ENCODE measurements around the gene APP. TPM values are rescaled to one million over a fixed set of nuclear protein-coding genes. Genes with fewer than 3 reads are reported as not detected.
A peak's percentile ranks its signal among the peaks of the same experiment; 100 is the strongest.

The APP gene
- total RNA-seq, 4 donors from 2014 or later = 209 to 297 (median 240) TPM

GRCh38 chr21:25863747-25864146 is 306.8 kb downstream of the APP start:
- Histone ChIP-seq H3K4me1 (no peaks in the 10 kb centered on the region), H3K27me3 (no peaks in the 10 kb centered on the region), H3K27ac (no peak overlapping the region), H3K9me3 (no peaks in the 10 kb centered on the region), H3K36me3 (no peaks in the 10 kb centered on the region), H3K4me3 (no peak overlapping the region)
- no peak for DNase-seq
- no peak for TF ChIP-seq CTCF (IDR thresholded peaks at IDR 0.05)
- no peak for TF ChIP-seq POLR2A (IDR thresholded peaks at IDR 0.05)

- no peak for DNase-seq
- no peak overlapping the region for H3K27ac ChIP-seq
- H3K36me3 ChIP-seq = no peaks in the 10 kb centered on the region
- TF ChIP-seq CTCF (IDR thresholded peaks at IDR 0.05) = no peak
- no peak for TF ChIP-seq POLR2A (IDR thresholded peaks at IDR 0.05)
- no peaks in the 10 kb centered on the region for H3K4me1 ChIP-seq
- no peaks in the 10 kb centered on the region for H3K9me3 ChIP-seq
- H3K4me3 ChIP-seq = no peak overlapping the region
- H3K27me3 ChIP-seq = no peaks in the 10 kb centered on the region
Observed at GRCh38 chr21:25863031-25863430, 307.5 kb downstream of the APP start.

- H3K36me3 ChIP-seq = no peaks in the 10 kb centered on the region
- H3K9me3 ChIP-seq = no peaks in the 10 kb centered on the region
- H3K27ac ChIP-seq = no peak overlapping the region
- H3K27me3 ChIP-seq = no peaks in the 10 kb centered on the region
- no peak for DNase-seq
- TF ChIP-seq POLR2A (IDR thresholded peaks at IDR 0.05) = no peak
- TF ChIP-seq CTCF (IDR thresholded peaks at IDR 0.05) = peak; percentile 14 to 61 (median 44)
- no peaks in the 10 kb centered on the region for H3K4me1 ChIP-seq
- no peak overlapping the region for H3K4me3 ChIP-seq
Observed at GRCh38 chr21:25862596-25862995, 308.0 kb downstream of the APP start.

GRCh38 chr21:25862112-25862511 is 308.5 kb downstream of the APP start:
- no peaks in the 10 kb centered on the region for H3K9me3 ChIP-seq
- H3K4me3 ChIP-seq = no peak overlapping the region
- no peaks in the 10 kb centered on the region for H3K27me3 ChIP-seq
- H3K27ac ChIP-seq = no peak overlapping the region
- no peaks in the 10 kb centered on the region for H3K36me3 ChIP-seq
- no peaks in the 10 kb centered on the region for H3K4me1 ChIP-seq
- no peak for TF ChIP-seq POLR2A (IDR thresholded peaks at IDR 0.05)
- no peak for TF ChIP-seq CTCF (IDR thresholded peaks at IDR 0.05)
- DNase-seq = no peak

GRCh38 chr21:25859235-25859929 is 311.2 kb downstream of the APP start:
- Histone ChIP-seq H3K4me1 (no peaks in the 10 kb centered on the region), H3K27me3 (no peaks in the 10 kb centered on the region), H3K4me3 (no peak overlapping the region), H3K36me3 (no peaks in the 10 kb centered on the region), H3K9me3 (no peaks in the 10 kb centered on the region), H3K27ac (no peak overlapping the region)
- DNase-seq = no peak
- no peak for TF ChIP-seq POLR2A (IDR thresholded peaks at IDR 0.05)
- TF ChIP-seq CTCF (IDR thresholded peaks at IDR 0.05) = no peak

GRCh38 chr21:25858325-25858724 is 312.2 kb downstream of the APP start:
- TF ChIP-seq POLR2A (IDR thresholded peaks at IDR 0.05) (no peak), CTCF (IDR thresholded peaks at IDR 0.05) (no peak)
- H3K4me1 ChIP-seq = no peaks in the 10 kb centered on the region
- H3K36me3 ChIP-seq = no peaks in the 10 kb centered on the region
- no peak overlapping the region for H3K4me3 ChIP-seq
- H3K9me3 ChIP-seq = no peaks in the 10 kb centered on the region
- H3K27me3 ChIP-seq = no peaks in the 10 kb centered on the region
- no peak overlapping the region for H3K27ac ChIP-seq
- no peak for DNase-seq
